ENCODE data around the gene NKX2-3. TPM values are rescaled to one million over a fixed set of nuclear protein-coding genes. Genes with fewer than 3 reads are reported as not detected.
A peak's percentile ranks its signal among the peaks of the same experiment; 100 is the strongest.

NKX2-3 gene
- total and polyA plus RNA-seq, 9 of the 15 experiments (the other 6 are each of a cell fraction or from before 2014, with no cell fraction given), result not detected

GRCh38 chr10:99532687-99533495 is at the start of gene NKX2-3 (continued):
- no peak for TF ChIP-seq SMARCC2 (IDR thresholded peaks at IDR 0.05; ENCODE audit: low read depth)

GRCh38 chr10:99484626-99485581 is 47.8 kb upstream of the NKX2-3 start:
- no peaks in the 10 kb centered on the region; the same call in 1 of the 2 replicates for H4K20me1 ChIP-seq (replicated peaks; ENCODE audit: control insufficient read depth, insufficient read depth, low read length)
- H3K9me1 ChIP-seq (ENCODE audit: control insufficient read depth, insufficient read depth, low read length), result no peaks in the 10 kb centered on the region
- ChIA-PET POLR2A (interaction anchor here (0.6 to 1.0 kb wide), 3 partner anchors 27 to 1781 kb away, joined by 3 read pairs; no protein-coding TSS in a partner anchor), CTCF (ENCODE audit: low intra/inter-chr PET ratio) (no interaction called here)
- H3K9me3 ChIP-seq (replicated peaks; ENCODE audit: control insufficient read depth, insufficient read depth, low read depth, low read length), result no peaks in the 10 kb centered on the region
- no peaks in the 10 kb centered on the region for H3K4me1 ChIP-seq (replicated peaks in 1 of 2; ENCODE audit: control insufficient read depth in 2 of 2, insufficient read depth in 2 of 2, low read length in 2 of 2)
- H3K27me3 ChIP-seq (ENCODE audit: control insufficient read depth in 2 of 2, insufficient read depth in 2 of 2, low read length in 2 of 2), result peaks cover 0 to 10% of the 10 kb centered on the region in 2 experiments; a peak in 3 of 5 replicates
- intact Hi-C loops (cut with micrococcal nuclease), result loop anchor here (10.0 kb wide), 1 partner anchor 80 kb away; no protein-coding TSS in a partner anchor
- TF ChIP-seq RAD21 (CRISPR knock-in tag; conservative IDR thresholded peaks at IDR 0.05 in 1 of 2, IDR thresholded peaks at IDR 0.05 in 1 of 2) (peak in 1 of 2 experiments; percentile 29; a peak in 1 of 4 replicates), FIP1L1 (IDR thresholded peaks at IDR 0.05; ENCODE audit: low read depth, low read length, poor library complexity, severe bottlenecking) (no peak), CTCF (IDR thresholded peaks at IDR 0.05 in 2 of 3, conservative IDR thresholded peaks at IDR 0.05 in 1 of 3; ENCODE audit: insufficient read depth in 2 of 3, low read depth in 1 of 3, low read length in 3 of 3) (peak; percentile 41 to 44 (median 42)), EP300 (IDR thresholded peaks at IDR 0.05; ENCODE audit: low read length) (no peak), CCAR2 (IDR thresholded peaks at IDR 0.05; ENCODE audit: low read depth, low read length) (no peak), AFF1 (IDR thresholded peaks at IDR 0.05; ENCODE audit: low read depth in 1 of 2, partially characterized antibody in 2 of 2) (no peak)
- BruUV-seq (replicated peaks), result no TSS peak
- no peak overlapping the region for H2AFZ ChIP-seq (ENCODE audit: low read depth, low read length)
- H3K27ac ChIP-seq (ENCODE audit: extremely low read depth, low read depth, low read length), result no peak overlapping the region
- no peaks in the 10 kb centered on the region for H3K79me2 ChIP-seq (ENCODE audit: control insufficient read depth, insufficient read depth, low read length)
- peak; percentile 69; the same call in 2 of the 3 replicates for ATAC-seq
- no peak for FAIRE-seq
- no peak overlapping the region for H3K4me2 ChIP-seq (ENCODE audit: insufficient read depth, low read length)
- H3K9ac ChIP-seq (ENCODE audit: insufficient read depth in 1 of 2, low read depth in 2 of 2, low read length in 2 of 2), result no peak overlapping the region
- in situ Hi-C loops (cut with MboI), result no loop called here
- 12% methylated on average over 26 of the region's 27 CpGs for WGBS (ENCODE audit: insufficient coverage, low coverage, missing lambda C conversion rate)
- peak; percentile 14 to 33 (median 26) for DNase-seq (ENCODE audit: extremely low read depth in 1 of 4, low spot score in 3 of 4)
- no peak overlapping the region for H3K4me3 ChIP-seq
- no peaks in the 10 kb centered on the region for H3K36me3 ChIP-seq (ENCODE audit: control insufficient read depth, insufficient read depth, low read length)
